ENCODE data around the gene ZBTB16.

- TF ChIP-seq, protein P1, sequence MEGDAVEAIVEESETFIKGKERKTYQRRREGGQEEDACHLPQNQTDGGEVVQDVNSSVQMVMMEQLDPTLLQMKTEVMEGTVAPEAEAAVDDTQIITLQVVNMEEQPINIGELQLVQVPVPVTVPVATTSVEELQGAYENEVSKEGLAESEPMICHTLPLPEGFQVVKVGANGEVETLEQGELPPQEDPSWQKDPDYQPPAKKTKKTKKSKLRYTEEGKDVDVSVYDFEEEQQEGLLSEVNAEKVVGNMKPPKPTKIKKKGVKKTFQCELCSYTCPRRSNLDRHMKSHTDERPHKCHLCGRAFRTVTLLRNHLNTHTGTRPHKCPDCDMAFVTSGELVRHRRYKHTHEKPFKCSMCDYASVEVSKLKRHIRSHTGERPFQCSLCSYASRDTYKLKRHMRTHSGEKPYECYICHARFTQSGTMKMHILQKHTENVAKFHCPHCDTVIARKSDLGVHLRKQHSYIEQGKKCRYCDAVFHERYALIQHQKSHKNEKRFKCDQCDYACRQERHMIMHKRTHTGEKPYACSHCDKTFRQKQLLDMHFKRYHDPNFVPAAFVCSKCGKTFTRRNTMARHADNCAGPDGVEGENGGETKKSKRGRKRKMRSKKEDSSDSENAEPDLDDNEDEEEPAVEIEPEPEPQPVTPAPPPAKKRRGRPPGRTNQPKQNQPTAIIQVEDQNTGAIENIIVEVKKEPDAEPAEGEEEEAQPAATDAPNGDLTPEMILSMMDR (IDR thresholded peaks at IDR 0.05), result no peak
- TF ChIP-seq POLR2A (IDR thresholded peaks at IDR 0.05), result no peak
Observed at GRCh38 chr11:114076921-114077331, 17.4 kb downstream of the ZBTB16 start.

All from testis (tissue), 2 donors.